GM21360 (cell line): ENCODE measurements around the gene PPIL6.
A peak's percentile ranks its signal among the peaks of the same experiment; 100 is the strongest.

ENCODE experiments used
- ATAC-seq: cut with Tn5 transposase; IDR thresholded peaks from one replicate; pipeline ENCODE4 v1.9.1; 2021; ENCODE audit warnings: mild to moderate bottlenecking, moderate library complexity; ENCODE audit not compliant: unreplicated experiment

Gene PPIL6

GRCh38 chr6:109406196-109406595 lies 34.2 kb downstream of the PPIL6 start:
- ATAC-seq, result no peak

DNA sequence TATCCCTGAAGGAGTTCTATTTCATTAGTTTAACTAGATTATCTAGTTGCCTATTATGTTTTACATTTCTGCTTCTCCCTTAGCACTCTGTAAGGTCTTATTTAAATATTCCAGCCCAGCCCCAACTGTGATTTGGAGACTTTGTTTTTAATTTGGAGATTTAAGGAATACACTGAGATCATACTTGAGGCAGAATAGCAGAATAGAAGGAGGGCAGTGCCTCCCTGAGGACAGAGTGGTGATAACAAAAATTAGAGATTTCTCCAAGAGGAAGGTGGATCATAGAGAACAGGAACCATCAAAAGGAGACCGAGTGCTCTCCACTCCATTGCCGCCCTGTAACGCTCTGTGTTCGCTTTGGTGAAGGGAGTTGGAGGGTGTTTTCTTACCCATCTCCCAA lies 43.4 kb downstream of the PPIL6 start:
- ATAC-seq, result no peak

DNA sequence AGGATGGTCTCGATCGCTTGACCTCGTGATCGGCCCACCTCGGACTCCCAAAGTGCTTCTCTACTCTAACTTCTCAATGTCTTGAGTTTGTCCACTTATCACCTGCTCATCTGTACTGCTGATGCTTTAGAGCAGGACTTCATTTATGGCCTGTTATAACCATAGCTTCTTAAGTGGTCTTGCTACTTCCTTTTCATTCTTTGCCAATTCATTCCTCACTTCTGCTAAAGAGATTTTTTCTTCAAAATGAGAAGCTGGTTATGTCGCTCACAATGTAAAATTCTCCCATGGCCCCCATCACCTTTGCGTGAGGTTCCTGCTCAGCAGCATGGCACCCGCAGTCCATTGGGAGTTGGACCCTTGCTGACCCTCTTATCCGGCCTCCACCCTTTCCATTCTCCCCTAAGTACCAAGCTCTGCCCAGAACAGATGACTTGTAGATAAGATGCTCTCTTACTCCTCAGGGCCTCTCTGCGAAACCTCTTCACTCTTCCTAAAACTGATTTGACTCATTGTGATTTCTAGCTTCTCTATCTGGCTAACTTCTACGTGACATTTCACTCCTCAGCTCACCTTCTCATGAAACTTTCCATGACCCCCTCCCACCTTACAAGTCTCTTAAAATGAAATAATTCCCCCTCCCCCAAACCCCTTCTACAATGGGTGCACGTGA lies 44.2 kb downstream of the PPIL6 start:
- ATAC-seq, result no peak

GRCh38 chr6:109393886-109394281 lies 46.5 kb downstream of the PPIL6 start:
- no peak for ATAC-seq

- ATAC-seq, result no peak
Measured at GRCh38 chr6:109393157-109393885, 47.1 kb downstream of the PPIL6 start.

DNA sequence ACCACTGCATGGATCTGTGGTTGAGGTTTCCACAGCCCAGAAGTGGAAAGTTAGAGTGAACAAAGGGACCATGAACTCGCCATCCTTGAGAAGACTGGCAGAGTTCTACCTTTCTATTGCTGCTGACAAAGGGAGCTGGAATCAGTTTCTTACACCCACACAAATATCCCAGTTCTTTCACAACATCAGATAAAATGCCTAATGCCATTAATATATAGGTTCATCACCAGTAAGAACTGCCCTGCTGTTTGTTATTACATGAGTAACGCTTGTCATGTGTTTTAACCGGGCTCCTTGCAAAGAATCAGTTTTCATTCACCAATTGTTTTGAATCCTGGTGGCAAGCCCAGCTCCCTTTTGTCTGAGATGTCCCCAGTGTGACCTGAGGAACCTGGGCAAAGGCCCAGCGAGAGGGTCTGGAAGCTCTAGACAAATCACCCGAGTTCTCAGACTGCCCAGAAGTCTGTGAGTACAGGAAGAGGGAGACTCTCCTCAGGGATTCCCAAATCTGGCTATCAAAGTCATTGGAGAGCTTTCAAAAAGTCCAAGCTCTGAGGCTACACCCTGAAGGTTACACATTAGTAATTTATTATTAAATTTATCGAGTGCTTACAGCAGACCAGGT lies 50.7 kb downstream of the PPIL6 start:
- ATAC-seq, result no peak

DNA sequence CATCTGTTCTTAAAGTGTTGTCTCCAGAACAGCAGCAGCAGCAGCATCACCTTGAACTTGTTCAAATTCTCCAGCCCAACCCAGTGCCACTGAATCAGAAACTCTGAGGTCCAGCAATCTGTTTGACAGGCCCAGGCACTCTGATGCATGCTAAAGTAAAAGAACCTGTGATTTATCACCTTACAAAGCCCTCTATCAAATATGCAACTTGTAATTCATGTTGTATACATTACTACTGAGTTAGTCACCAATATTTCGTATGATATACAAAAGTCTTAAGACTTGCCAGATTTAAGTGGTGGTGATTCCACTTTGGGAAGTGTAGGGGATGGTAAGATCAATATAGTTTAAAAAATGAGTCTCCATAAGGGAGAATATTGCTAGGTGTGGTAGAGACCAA lies 52.2 kb downstream of the PPIL6 start:
- ATAC-seq, result no peak

DNA sequence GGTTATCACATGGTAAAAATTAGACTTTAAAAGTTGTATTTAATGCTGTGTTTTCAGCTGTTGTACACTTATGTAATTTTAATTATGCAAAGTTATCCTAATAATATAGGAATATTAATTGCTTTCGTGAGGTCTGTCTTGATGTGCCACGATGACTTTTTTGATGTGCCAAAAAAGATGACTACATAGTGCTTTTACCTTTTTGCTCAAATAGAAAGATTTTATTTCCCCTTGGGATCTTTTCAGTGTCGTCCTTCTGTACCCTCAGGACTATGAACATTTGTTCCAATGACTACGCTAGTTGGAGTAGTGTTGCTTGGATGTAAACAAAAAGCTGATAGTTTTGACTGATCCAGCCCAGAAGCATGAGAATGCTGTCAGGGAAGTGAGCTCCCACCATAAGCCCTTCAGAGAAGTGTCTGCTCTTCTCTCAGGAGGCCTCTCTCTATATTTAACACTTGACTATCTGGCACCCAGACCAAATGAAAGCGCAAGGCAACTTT lies 56.9 kb downstream of the PPIL6 start:
- no peak for ATAC-seq

GRCh38 chr6:109382576-109383437 lies 57.6 kb downstream of the PPIL6 start:
- ATAC-seq, result peak; percentile 61

DNA sequence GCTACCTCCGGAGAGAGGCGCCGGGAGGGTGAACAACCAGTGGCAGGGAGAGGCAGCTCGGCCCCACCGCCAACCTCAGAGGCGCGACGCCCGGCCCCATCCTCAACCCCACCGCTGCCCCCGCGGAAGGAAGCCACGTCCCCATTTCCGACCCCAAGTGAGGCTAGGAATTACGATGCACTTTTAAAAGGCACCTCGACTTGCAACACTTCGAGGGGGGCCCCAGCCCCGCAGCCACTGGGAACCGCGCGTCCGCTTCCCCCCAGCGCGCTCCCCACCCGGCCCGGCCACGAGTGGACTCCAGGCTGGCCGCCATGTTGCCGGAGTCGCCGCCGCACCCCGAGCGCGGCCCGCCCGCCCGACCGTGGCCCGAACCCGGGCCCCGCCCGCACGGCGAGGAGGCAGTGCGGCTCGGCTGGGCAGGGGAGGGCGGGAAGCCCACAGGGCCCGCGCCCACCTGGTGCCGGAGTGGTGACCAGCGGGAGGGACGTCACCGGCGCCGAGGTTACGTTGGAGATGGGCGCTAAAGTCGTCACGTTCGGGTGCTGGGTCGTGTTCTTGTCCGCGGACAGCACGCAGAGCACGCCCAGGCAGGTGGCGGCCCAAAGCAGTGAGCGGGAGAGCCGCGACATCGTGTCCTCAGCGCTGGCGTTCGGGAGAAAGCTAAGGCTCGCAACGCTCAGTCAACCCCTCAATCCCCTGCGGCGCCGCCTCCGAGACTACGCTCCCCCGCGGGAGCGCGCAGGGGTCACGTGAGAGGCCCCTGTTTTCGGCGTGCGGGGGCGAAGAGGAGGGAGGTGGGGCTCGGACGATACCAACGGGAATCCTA lies 58.5 kb downstream of the PPIL6 start, which contains the start of gene CD164:
TSS of gene CD164 (minus strand) at position 721 of the 829 bp plus-strand sequence. CDS start at position 632, 89 bp downstream.
- peak; percentile 47 for ATAC-seq

GRCh38 chr6:109381061-109381746 lies 59.2 kb downstream of the PPIL6 start:
- ATAC-seq, result no peak

GRCh38 chr6:109379711-109380110 lies 60.7 kb downstream of the PPIL6 start:
- no peak for ATAC-seq

DNA sequence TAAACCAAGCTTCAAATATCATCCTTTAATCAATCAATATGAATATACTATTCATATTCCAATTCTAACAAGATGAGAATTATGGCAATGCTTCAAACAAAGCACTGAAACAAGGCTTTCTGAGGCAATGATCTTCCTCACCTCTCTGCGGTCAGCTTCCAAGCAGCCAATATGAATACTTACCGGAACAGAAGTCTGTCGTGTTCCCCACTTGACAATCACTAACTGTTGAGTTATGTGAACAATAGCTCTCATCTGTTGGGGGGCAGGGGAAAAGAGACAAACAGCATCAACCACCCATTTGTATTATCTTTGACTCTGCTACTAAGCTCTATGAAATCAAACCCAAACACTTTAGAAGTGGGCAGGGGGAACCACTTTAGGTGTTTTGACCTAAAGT lies 62.7 kb downstream of the PPIL6 start:
- ATAC-seq, result no peak

DNA sequence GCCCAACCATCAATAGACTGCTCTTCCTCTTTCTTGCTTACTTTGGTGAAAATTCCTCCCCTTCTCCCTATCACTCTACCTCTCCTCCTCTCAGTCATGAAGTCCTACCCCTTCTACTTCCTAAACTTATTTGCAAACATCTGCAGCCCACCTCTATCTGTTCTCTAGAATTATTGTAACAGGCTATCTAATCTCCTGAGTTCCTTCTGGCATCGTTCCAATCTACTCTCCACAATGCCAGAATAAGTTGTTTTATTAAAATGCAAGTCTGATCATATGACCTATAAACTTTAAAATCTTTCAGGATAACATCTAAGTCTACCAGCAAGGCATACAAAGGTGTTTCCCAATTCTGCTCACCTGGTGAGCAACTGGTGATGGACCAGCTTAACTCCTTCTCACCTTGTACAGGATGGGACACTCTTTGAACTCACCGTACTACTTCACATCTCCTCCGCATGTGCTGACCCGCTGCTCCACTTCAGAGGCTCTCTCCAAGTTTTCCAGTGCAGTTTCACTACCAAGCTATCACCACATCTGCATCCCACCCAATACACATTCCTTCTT lies 66.0 kb downstream of the PPIL6 start:
- no peak for ATAC-seq

GRCh38 chr6:109373762-109374161 lies 66.7 kb downstream of the PPIL6 start:
- ATAC-seq, result peak; percentile 93

DNA sequence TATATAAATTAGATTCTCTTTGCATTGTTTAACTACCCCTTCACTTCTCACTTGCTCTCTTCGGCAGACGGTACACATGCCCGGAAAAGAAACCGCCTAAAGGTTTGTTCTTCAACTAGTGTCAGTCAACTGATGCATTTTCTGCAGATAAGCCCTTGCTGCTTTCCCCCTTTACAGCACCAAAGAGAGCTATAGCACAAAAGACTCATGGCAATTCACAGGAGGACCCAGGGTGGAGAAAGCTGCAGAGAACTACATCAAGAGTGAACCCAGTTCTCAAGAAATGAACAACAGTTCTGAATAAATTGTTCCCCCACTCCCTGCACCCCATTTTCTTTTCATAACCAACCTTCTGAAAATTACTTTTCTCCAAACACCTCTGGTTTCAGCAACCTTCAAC lies 67.1 kb downstream of the PPIL6 start:
- ATAC-seq, result no peak

DNA sequence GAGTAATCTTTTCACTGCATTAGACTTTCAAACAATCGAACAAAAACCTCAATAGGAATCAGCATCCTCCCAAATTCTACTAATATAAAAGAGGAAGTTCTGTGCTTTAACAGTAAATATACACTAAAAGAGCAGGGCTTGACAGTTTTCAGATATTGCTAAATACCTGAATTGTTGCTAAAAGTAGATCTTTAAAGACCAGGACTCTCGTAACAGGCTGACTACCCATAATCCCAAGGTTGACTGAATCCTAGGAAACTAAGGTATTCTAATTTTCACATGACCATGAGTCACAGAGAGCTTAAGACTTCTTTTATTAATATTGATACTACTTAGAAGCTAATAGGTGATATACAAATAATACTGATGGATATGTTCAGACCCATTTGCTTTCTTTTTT lies 68.3 kb downstream of the PPIL6 start:
- ATAC-seq, result no peak

DNA sequence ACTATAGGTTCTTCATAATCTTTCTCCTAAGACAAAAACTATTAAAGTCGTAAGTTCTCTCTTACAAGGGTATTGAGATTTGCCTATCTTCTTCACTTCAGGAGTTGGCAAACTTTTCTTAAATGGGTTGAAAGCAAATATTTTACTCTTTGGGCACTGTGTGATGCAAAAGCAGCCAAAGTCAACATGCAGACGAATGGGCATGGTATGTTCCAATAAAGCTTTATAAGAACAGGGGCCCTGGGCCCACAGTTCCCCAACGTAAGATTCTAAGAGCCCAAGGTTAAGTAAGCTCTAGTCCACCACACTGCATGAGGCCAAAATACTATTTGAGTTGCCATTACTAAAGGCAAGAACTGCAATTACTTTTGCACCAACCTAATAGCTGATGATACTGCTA lies 69.6 kb downstream of the PPIL6 start:
- ATAC-seq, result no peak

- no peak for ATAC-seq
Measured at GRCh38 chr6:109370336-109370735, 70.1 kb downstream of the PPIL6 start.
